Measurements from ENCODE around the gene TMX2. TPM values are rescaled to one million over a fixed set of nuclear protein-coding genes. Genes with fewer than 3 reads are reported as not detected.

TMX2 gene
- total RNA-seq, 4 donors from 2014 or later: 23.3 to 62.1 (median 49.8) TPM

- Histone ChIP-seq H3K9me3 (no peaks in the 10 kb centered on the region), H3K27ac (no peak overlapping the region), H3K4me3 (no peak overlapping the region), H3K36me3 (no peaks in the 10 kb centered on the region), H3K27me3 (no peaks in the 10 kb centered on the region), H3K4me1 (peaks cover 0 to 8% of the 10 kb centered on the region in 2 donors)
- TF ChIP-seq CTCF (IDR thresholded peaks at IDR 0.05) (no peak), POLR2A (IDR thresholded peaks at IDR 0.05) (no peak)
- intact Hi-C loops (cut with DNase I; ENCODE audit: low total_unique reads): no loop called here
- DNase-seq: no peak
Measured at GRCh38 chr11:57744357-57744756, 32.0 kb downstream of the TMX2 start.

GRCh38 chr11:57745206-57745605, 32.8 kb downstream of the TMX2 start:
- no peak for DNase-seq
- Histone ChIP-seq H3K36me3 (no peaks in the 10 kb centered on the region), H3K4me3 (no peak overlapping the region), H3K9me3 (no peaks in the 10 kb centered on the region), H3K4me1 (peaks cover 0 to 8% of the 10 kb centered on the region in 2 donors), H3K27ac (no peak overlapping the region), H3K27me3 (no peaks in the 10 kb centered on the region)
- TF ChIP-seq POLR2A (IDR thresholded peaks at IDR 0.05) (no peak), CTCF (IDR thresholded peaks at IDR 0.05) (no peak)
- intact Hi-C loops (cut with DNase I; ENCODE audit: low total_unique reads): no loop called here

GRCh38 chr11:57746920-57747319, 34.5 kb downstream of the TMX2 start:
- no peaks in the 10 kb centered on the region for H3K9me3 ChIP-seq
- intact Hi-C loops (cut with DNase I; ENCODE audit: low total_unique reads): no loop called here
- no peak for DNase-seq
- TF ChIP-seq CTCF (IDR thresholded peaks at IDR 0.05) (no peak), POLR2A (IDR thresholded peaks at IDR 0.05) (no peak)
- H3K4me1 ChIP-seq: peaks cover 0 to 8% of the 10 kb centered on the region in 2 donors
- no peak overlapping the region for H3K27ac ChIP-seq
- H3K4me3 ChIP-seq: no peak overlapping the region
- no peaks in the 10 kb centered on the region for H3K36me3 ChIP-seq
- no peaks in the 10 kb centered on the region for H3K27me3 ChIP-seq

GRCh38 chr11:57751176-57751575, 38.8 kb downstream of the TMX2 start:
- TF ChIP-seq POLR2A (IDR thresholded peaks at IDR 0.05) (no peak), CTCF (IDR thresholded peaks at IDR 0.05) (no peak)
- Histone ChIP-seq H3K36me3 (no peaks in the 10 kb centered on the region), H3K9me3 (no peaks in the 10 kb centered on the region), H3K27me3 (no peaks in the 10 kb centered on the region), H3K4me3 (no peak overlapping the region), H3K27ac (no peak overlapping the region), H3K4me1 (no peaks in the 10 kb centered on the region)
- DNase-seq: no peak
- intact Hi-C loops (cut with DNase I; ENCODE audit: low total_unique reads): no loop called here

GRCh38 chr11:57751676-57752253, 39.4 kb downstream of the TMX2 start, which contains the start of gene BTBD18:
Gene BTBD18, minus strand, starts transcription at chr11:57751819. Its CDS starts 631 bp downstream, at chr11:57751188.
- no peak for DNase-seq
- H3K27me3 ChIP-seq: no peaks in the 10 kb centered on the region
- intact Hi-C loops (cut with DNase I; ENCODE audit: low total_unique reads): no loop called here
- H3K36me3 ChIP-seq: no peaks in the 10 kb centered on the region
- H3K4me3 ChIP-seq: no peak within 1 kb of the TSS
- no peak within 1 kb of the TSS for H3K27ac ChIP-seq
- no peaks in the 10 kb centered on the region for H3K9me3 ChIP-seq
- H3K4me1 ChIP-seq: no peaks in the 10 kb centered on the region
- TF ChIP-seq POLR2A (IDR thresholded peaks at IDR 0.05): no peak
- TF ChIP-seq CTCF (IDR thresholded peaks at IDR 0.05): peak; percentile 5 to 36 (median 20)
